HepG2 (cell line): ENCODE results near the gene ARHGAP35. TPM values are rescaled to one million over a fixed set of nuclear protein-coding genes. Genes with fewer than 3 reads are reported as not detected.

Experiments used
- AFF4 ChIP-seq: sonication (generic); formaldehyde crosslinking; IDR thresholded peaks from 2 replicates; pipeline ENCODE4 v1.4.0; 2020; ENCODE audit warnings: missing genetic modification reagents
- ASH2L ChIP-seq: fragments of 300-600, 200-600 bp; sonication (generic); IDR thresholded peaks from 2 replicates; pipeline ENCODE4 v1.7.0; 2017; ENCODE audit warnings: low read depth, mild to moderate bottlenecking, moderate library complexity, mixed read lengths, low read length; ENCODE audit not compliant: insufficient read length
- CBX5 ChIP-seq: sonication (generic); formaldehyde crosslinking; IDR thresholded peaks from 2 replicates; pipeline ENCODE4 v1.4.0; 2020; ENCODE audit warnings: missing genetic modification reagents, borderline replicate concordance
- KDM1A ChIP-seq: IDR thresholded peaks from 2 replicates; pipeline ENCODE4 v1.6.1; 2016; ENCODE audit warnings: missing compliant biosample characterization
- NFYB ChIP-seq: sonication (generic); formaldehyde crosslinking; IDR thresholded peaks from 2 replicates; pipeline ENCODE4 v1.4.0; 2020; ENCODE audit warnings: missing genetic modification reagents
- SNAPC4 ChIP-seq: sonication (generic); formaldehyde crosslinking; IDR thresholded peaks from 2 replicates; pipeline ENCODE4 v1.4.0; 2020; ENCODE audit warnings: mild to moderate bottlenecking, missing genetic modification reagents
- U2AF1 ChIP-seq: fragments of 200-400 bp; formaldehyde crosslinking; optimal IDR thresholded peaks from 2 replicates; pipeline ENCODE3; 2017; ENCODE audit warnings: mild to moderate bottlenecking, low read depth, low read length
- ZBED4 ChIP-seq: sonication (generic); formaldehyde crosslinking; IDR thresholded peaks from 2 replicates; pipeline ENCODE4 v1.4.0; 2020; ENCODE audit warnings: missing genetic modification reagents, borderline replicate concordance
- ZBTB7A ChIP-seq: sonication (generic); formaldehyde crosslinking; IDR thresholded peaks from 2 replicates; pipeline ENCODE4 v1.8.0; 2022; ENCODE audit warnings: mild to moderate bottlenecking, missing genetic modification reagents
- ZNF431 ChIP-seq: sonication (generic); formaldehyde crosslinking; IDR thresholded peaks from 2 replicates; pipeline ENCODE4 v1.9.0; 2022; ENCODE audit warnings: missing genetic modification reagents, low read depth, mild to moderate bottlenecking, borderline replicate concordance
- ZNF777 ChIP-seq: sonication (generic); formaldehyde crosslinking; IDR thresholded peaks from 2 replicates; pipeline ENCODE4 v1.4.0; 2020; ENCODE audit warnings: missing genetic modification reagents
- ZNF800 ChIP-seq: sonication (generic); formaldehyde crosslinking; IDR thresholded peaks from 2 replicates; pipeline ENCODE4 v1.4.0; 2020; ENCODE audit warnings: missing genetic modification reagents
- polyA plus RNA-seq, 8 experiments: library from polyadenylated mRNA; depleted of rRNA in 3 of 8; stranded (reverse) in 7 of 8; unstranded in 1 of 8; fragments of >200 nt; fragmentation: Illumina TruSeq in 4 of 8; extraction: Trizol in 4 of 8; gene quantifications; 2 replicates each; pipeline versions ENCODE4 v1.2.1 to v1.2.3, GENCODE V29; 2011 to 2016; ENCODE audit warnings: low read depth in 4 of 8, missing spikeins in 1 of 8, mixed read lengths in 1 of 8; ENCODE audit not compliant: insufficient read depth in 1 of 8
- total RNA-seq, 5 experiments: library from RNA; depleted of rRNA; stranded (reverse); fragments of >200 nt; fragmentation: Illumina TruSeq; extraction: Trizol; gene quantifications; 2 replicates each; pipeline ENCODE4 v1.2.3, GENCODE V29; 2016; ENCODE audit warnings: low read depth in 1 of 5

Gene ARHGAP35
- total and polyA plus RNA-seq, 2 of the 13 experiments (the other 11 are each of a cell fraction or from before 2014, with no cell fraction given) = 30.1 to 30.2 TPM

- TF ChIP-seq SNAPC4 (CRISPR knock-in tag) = 0 out of 2 replicates have a peak, but pooled peaks have one; percentile 47
- TF ChIP-seq CBX5 = no peak; the same call in 1 of the 2 replicates
- 0 out of 2 replicates have a peak, but pooled peaks have one; percentile 20 for TF ChIP-seq ZNF800 (CRISPR knock-in tag)
- TF ChIP-seq U2AF1 = no peak
- no peak for TF ChIP-seq AFF4 (CRISPR knock-in tag)
- TF ChIP-seq ZNF777 (CRISPR knock-in tag) = peak; percentile 47; the same call in 1 of the 2 replicates
- no peak; the same call in 1 of the 2 replicates for TF ChIP-seq ZBED4 (CRISPR knock-in tag)
- TF ChIP-seq ASH2L = peak; percentile 76
- TF ChIP-seq NFYB (CRISPR knock-in tag) = peak; percentile 84
- peak; percentile 82 for TF ChIP-seq KDM1A (CRISPR knock-in tag)
- TF ChIP-seq ZBTB7A (CRISPR knock-in tag) = peak; percentile 63; the same call in 1 of the 2 replicates
- no peak for TF ChIP-seq ZNF431 (CRISPR knock-in tag)
These were observed 4.5 kb upstream of the ARHGAP35 start (continued) for GRCh38 chr19:46856062-46857022.
